HG03280 (cell line): ENCODE measurements around the gene RAB27B.

Experiments used
- ATAC-seq: cut with Tn5 transposase; IDR thresholded peaks from one replicate; pipeline ENCODE4 v1.9.1; 2021; ENCODE audit warnings: mild to moderate bottlenecking, moderate library complexity; ENCODE audit not compliant: unreplicated experiment

RAB27B gene

GRCh38 chr18:54906331-54907185 lies 78.3 kb downstream of the RAB27B start:
- no peak for ATAC-seq

- ATAC-seq, result no peak
These were observed 81.3 kb downstream of the RAB27B start for GRCh38 chr18:54909538-54909937.

GRCh38 chr18:54910161-54910919 lies 82.1 kb downstream of the RAB27B start:
- no peak for ATAC-seq

- no peak for ATAC-seq
These were observed 83.3 kb downstream of the RAB27B start for GRCh38 chr18:54911551-54911950.

- ATAC-seq, result no peak
These were observed 86.5 kb downstream of the RAB27B start for GRCh38 chr18:54914816-54915215.

GRCh38 chr18:54916507-54916906 lies 88.2 kb downstream of the RAB27B start:
- ATAC-seq, result no peak

GRCh38 chr18:54918060-54918459 lies 89.8 kb downstream of the RAB27B start:
- ATAC-seq, result no peak

GRCh38 chr18:54919412-54919811 lies 91.1 kb downstream of the RAB27B start:
- no peak for ATAC-seq

GRCh38 chr18:54923339-54923956 lies 95.2 kb downstream of the RAB27B start:
- no peak for ATAC-seq

GRCh38 chr18:54924948-54925347 lies 96.7 kb downstream of the RAB27B start:
- no peak for ATAC-seq

- ATAC-seq, result no peak
These were observed 98.5 kb downstream of the RAB27B start for GRCh38 chr18:54926593-54927325.

GRCh38 chr18:54928236-54928635 lies 100.0 kb downstream of the RAB27B start:
- no peak for ATAC-seq

- no peak for ATAC-seq
These were observed 102.9 kb downstream of the RAB27B start for GRCh38 chr18:54931152-54931551.

GRCh38 chr18:54932472-54932871 lies 104.2 kb downstream of the RAB27B start:
- ATAC-seq, result no peak

GRCh38 chr18:54938506-54938905 lies 110.2 kb downstream of the RAB27B start:
- no peak for ATAC-seq

GRCh38 chr18:54939361-54939917 lies 111.2 kb downstream of the RAB27B start:
- no peak for ATAC-seq

GRCh38 chr18:54942144-54942543 lies 113.9 kb downstream of the RAB27B start:
- ATAC-seq, result no peak

- no peak for ATAC-seq
These were observed 114.3 kb downstream of the RAB27B start for GRCh38 chr18:54942569-54942968.
